ENCODE results near the gene CFAP65. TPM values are rescaled to one million over a fixed set of nuclear protein-coding genes. Genes with fewer than 3 reads are reported as not detected.

The CFAP65 gene
- total RNA-seq, 1 donor from 2014 or later: not detected

DNA sequence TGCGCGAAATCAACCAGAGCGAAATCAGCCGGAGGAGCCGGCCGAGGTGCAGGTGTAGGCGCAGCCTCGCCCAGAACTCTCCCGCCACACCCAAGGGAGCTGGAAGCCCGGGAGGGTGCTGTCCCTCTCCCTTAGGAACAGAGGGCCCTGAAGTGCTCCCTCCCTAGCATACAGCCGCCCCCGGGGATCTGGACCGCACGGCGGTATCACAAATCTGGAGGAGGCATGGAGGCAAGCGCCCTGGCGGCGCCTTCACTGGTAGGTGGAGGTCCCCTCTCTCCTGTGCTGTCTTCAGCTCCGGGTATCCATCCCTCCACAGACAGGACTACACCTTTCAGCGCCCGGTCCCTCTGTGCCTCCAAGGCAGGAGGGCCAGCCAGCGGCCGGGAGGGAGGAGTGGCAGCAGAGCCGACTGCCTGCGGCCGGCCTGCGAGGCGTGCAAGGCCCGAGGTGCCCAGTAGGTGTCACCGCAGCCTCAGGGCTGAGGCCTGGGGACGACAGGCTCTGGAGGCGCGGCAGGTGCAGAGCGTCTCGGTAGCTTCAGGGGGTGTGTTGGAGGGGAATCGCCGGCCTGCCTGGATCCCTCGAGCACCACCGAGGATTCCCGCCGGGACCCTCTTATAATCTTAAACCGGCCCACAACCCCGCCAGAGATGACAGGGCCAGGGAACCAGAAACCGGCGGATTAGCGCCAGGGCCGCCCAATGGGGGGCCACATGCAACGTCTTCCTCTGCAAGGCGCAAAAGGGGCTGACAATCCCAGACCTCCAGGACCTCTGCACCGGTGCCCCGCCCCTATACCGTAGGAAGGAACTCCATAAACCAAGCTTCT is 16.6 kb upstream of the CFAP65 start:
- Mint-ChIP-seq H3K9me3 (ENCODE audit: unreplicated experiment) (no peaks in the 10 kb centered on the region), H3K4me3 (ENCODE audit: unreplicated experiment) (no peak overlapping the region), H3K27me3 (ENCODE audit: unreplicated experiment) (peaks cover 49% of the 10 kb centered on the region), H3K36me3 (ENCODE audit: unreplicated experiment) (no peaks in the 10 kb centered on the region), H3K4me1 (ENCODE audit: unreplicated experiment) (peaks cover 7% of the 10 kb centered on the region), H3K27ac (ENCODE audit: unreplicated experiment) (no peak overlapping the region)
- TF ChIP-seq, protein P1, sequence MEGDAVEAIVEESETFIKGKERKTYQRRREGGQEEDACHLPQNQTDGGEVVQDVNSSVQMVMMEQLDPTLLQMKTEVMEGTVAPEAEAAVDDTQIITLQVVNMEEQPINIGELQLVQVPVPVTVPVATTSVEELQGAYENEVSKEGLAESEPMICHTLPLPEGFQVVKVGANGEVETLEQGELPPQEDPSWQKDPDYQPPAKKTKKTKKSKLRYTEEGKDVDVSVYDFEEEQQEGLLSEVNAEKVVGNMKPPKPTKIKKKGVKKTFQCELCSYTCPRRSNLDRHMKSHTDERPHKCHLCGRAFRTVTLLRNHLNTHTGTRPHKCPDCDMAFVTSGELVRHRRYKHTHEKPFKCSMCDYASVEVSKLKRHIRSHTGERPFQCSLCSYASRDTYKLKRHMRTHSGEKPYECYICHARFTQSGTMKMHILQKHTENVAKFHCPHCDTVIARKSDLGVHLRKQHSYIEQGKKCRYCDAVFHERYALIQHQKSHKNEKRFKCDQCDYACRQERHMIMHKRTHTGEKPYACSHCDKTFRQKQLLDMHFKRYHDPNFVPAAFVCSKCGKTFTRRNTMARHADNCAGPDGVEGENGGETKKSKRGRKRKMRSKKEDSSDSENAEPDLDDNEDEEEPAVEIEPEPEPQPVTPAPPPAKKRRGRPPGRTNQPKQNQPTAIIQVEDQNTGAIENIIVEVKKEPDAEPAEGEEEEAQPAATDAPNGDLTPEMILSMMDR (IDR thresholded peaks at IDR 0.05): peak; percentile 79
- DNase-seq (ENCODE audit: extremely low spot score, unreplicated experiment): no peak

DNA sequence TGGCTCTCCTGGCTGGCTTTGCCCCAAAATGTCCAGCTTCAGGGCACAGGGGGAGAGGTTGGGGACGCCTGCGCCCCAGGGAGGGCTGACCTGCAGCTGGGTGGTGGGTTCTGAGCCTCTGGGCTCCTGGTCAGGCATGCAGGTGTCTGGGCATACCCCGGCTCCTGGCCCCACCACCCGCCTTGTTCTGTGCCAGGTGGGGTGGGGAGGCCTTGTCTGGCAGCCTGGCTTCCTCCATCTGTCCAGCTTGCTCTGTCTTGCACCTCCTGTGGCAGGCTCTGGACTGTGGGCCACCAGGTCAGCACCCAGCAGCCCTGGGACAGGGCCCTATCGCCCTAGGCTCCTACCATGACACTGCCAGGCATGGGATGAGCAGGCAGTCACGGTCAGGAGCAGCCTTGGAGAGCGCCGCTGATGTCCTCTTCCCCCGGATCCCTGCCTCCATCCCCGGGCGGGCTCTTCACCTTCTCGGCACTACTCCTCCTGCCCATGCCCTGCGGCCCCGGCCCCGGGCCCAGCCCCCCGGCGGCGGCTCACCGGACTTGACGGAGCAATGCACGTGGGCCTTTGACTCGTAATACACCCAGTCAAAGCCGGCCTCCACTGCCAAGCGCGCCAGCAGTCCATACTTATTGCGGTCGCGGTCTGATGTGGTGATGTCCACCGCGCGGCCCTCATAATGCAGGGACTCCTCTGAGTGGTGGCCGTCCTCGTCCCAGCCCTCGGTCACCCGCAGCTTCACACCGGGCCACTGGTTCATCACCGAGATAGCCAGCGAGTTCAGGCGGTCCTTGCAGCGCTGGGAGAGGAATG is 15.8 kb upstream of the CFAP65 start:
- Mint-ChIP-seq H3K4me1 (ENCODE audit: unreplicated experiment) (peaks cover 7% of the 10 kb centered on the region), H3K9me3 (ENCODE audit: unreplicated experiment) (no peaks in the 10 kb centered on the region), H3K27me3 (ENCODE audit: unreplicated experiment) (peaks cover 49% of the 10 kb centered on the region), H3K4me3 (ENCODE audit: unreplicated experiment) (no peak overlapping the region), H3K36me3 (ENCODE audit: unreplicated experiment) (no peaks in the 10 kb centered on the region), H3K27ac (ENCODE audit: unreplicated experiment) (no peak overlapping the region)
- no peak for DNase-seq (ENCODE audit: extremely low spot score, unreplicated experiment)
- TF ChIP-seq, protein P1 (IDR thresholded peaks at IDR 0.05): no peak

DNA sequence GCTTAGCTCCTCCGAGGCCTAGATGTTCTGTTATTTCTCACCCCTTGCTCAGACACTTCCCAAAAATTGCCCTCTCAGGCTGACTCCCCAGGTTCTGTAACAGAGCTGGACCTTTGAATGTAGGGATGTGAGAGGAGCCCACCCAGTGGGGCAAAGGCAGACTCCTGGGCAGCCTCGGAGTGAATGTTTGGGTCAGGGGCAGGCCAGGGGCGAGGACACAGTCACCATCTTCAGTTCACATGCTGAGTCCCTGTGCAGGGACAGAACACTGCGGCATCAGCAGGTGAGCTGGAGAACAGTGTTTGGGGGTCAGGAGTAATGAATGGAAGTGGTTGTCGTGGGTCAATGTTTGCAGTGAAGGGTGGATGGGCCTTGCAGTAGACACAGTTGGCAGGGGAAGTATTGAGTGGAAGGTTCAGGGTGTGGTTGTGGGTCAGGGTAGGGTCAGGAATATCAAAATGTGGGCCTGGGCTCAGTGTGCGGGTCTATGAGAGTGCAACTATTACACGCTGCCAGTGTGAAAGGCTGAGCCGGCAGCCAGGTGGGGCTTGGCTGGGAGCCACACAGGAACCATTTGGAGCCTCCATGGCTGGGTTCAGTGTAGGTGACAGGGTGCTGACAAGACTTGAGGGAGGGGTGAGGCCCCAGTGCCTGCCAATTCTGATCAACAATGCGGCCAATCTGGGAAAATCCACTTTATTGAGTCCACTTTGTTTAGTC is 15.0 kb upstream of the CFAP65 start:
- H3K4me1 Mint-ChIP-seq (ENCODE audit: unreplicated experiment): peaks cover 5% of the 10 kb centered on the region
- TF ChIP-seq, protein P1 (IDR thresholded peaks at IDR 0.05): no peak
- H3K36me3 Mint-ChIP-seq (ENCODE audit: unreplicated experiment): no peaks in the 10 kb centered on the region
- H3K4me3 Mint-ChIP-seq (ENCODE audit: unreplicated experiment): no peak overlapping the region
- no peak overlapping the region for H3K27ac Mint-ChIP-seq (ENCODE audit: unreplicated experiment)
- H3K9me3 Mint-ChIP-seq (ENCODE audit: unreplicated experiment): no peaks in the 10 kb centered on the region
- peaks cover 46% of the 10 kb centered on the region for H3K27me3 Mint-ChIP-seq (ENCODE audit: unreplicated experiment)
- DNase-seq (ENCODE audit: extremely low spot score, unreplicated experiment): no peak

DNA sequence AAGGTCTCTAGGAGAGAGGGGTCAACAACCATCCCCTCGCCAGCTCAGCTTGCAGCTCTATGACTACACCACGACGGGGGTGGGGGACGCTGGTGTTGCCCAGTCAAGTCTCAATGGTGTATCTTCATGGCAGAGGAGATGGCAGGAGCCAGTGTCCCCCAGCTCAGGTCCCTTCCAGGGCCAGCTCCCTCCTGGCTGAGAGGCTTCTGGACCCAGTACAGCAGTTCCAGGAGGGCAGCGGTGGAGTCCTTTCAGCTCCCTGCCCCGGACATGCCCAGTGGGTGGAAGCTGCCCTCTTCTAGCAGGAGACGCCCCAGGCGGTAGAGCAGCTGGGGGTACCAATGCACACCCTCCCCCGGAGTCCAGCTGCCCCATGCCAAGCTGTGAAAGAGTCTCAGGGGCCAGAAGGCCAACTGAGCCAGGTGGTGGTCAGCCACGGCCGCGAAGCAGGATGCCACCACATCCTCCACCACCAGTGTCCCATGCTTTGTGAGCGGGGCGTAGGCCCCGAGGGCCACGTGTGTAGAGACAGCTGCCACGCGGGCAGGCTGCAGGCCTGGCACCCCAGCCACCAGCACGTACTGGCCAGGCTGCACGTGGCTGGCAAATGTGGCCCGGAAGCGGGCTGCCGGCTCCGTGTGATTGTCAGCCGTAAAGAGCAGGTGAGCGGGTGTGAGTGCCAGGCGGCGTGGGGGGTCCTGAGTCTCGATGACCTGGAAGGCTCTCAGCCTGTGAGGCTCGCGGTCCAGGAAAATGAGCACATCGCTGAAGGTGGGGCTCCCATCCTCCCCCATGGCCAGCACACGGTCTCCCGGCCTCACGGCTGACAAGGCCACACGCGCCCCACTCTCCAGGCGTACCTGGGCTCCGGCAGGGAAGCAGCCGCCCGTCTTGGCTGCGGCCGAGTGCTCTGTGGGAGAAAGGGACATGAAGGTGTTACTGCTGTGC is 13.9 kb upstream of the CFAP65 start:
- Mint-ChIP-seq H3K9me3 (ENCODE audit: unreplicated experiment) (no peaks in the 10 kb centered on the region), H3K4me1 (ENCODE audit: unreplicated experiment) (peaks cover 4% of the 10 kb centered on the region), H3K36me3 (ENCODE audit: unreplicated experiment) (no peaks in the 10 kb centered on the region), H3K27me3 (ENCODE audit: unreplicated experiment) (peaks cover 49% of the 10 kb centered on the region), H3K4me3 (ENCODE audit: unreplicated experiment) (no peak overlapping the region), H3K27ac (ENCODE audit: unreplicated experiment) (no peak overlapping the region)
- no peak for DNase-seq (ENCODE audit: extremely low spot score, unreplicated experiment)
- TF ChIP-seq, protein P1 (IDR thresholded peaks at IDR 0.05): no peak
